ENCODE data around the gene CENPM. TPM values are rescaled to one million over a fixed set of nuclear protein-coding genes. Genes with fewer than 3 reads are reported as not detected.
A peak's percentile ranks its signal among the peaks of the same experiment; 100 is the strongest.

CENPM gene
- total and polyA plus RNA-seq, 9 of the 15 experiments (the other 6 are each of a cell fraction or from before 2014, with no cell fraction given): 11.3 to 67.7 (median 32.3) TPM

GRCh38 chr22:41925783-41926460 lies 21.0 kb downstream of the CENPM start (continued):
- TF ChIP-seq IRF9 (tag; IDR thresholded peaks at IDR 0.05): no peak
- TF ChIP-seq ZNF217 (CRISPR knock-in tag; IDR thresholded peaks at IDR 0.05): no peak
- no peak for TF ChIP-seq RBM25 (IDR thresholded peaks at IDR 0.05; ENCODE audit: low read depth, low read length, severe bottlenecking)
- TF ChIP-seq PRDM10 (IDR thresholded peaks at IDR 0.05; ENCODE audit: partially characterized antibody): no peak
- TF ChIP-seq SMAD3 (CRISPR knock-in tag; conservative IDR thresholded peaks at IDR 0.05): no peak
- TF ChIP-seq ZSCAN29 (IDR thresholded peaks at IDR 0.05): no peak
- 0 out of 2 replicates have a peak, but pooled peaks have one; percentile 36 for TF ChIP-seq GABPB1 (CRISPR knock-in tag; IDR thresholded peaks at IDR 0.05)
- TF ChIP-seq E2F6 (IDR thresholded peaks at IDR 0.05; ENCODE audit: borderline replicate concordance in 1 of 2, extremely low read depth in 1 of 2, insufficient read depth in 1 of 2, insufficient read length in 1 of 2, low read depth in 1 of 2, low read length in 1 of 2, poor library complexity in 1 of 2, severe bottlenecking in 1 of 2): peak in 1 of 2 experiments; percentile 15
- no peak for TF ChIP-seq NFIX (CRISPR knock-in tag; IDR thresholded peaks at IDR 0.05; ENCODE audit: low read depth)
- TF ChIP-seq, protein P1, sequence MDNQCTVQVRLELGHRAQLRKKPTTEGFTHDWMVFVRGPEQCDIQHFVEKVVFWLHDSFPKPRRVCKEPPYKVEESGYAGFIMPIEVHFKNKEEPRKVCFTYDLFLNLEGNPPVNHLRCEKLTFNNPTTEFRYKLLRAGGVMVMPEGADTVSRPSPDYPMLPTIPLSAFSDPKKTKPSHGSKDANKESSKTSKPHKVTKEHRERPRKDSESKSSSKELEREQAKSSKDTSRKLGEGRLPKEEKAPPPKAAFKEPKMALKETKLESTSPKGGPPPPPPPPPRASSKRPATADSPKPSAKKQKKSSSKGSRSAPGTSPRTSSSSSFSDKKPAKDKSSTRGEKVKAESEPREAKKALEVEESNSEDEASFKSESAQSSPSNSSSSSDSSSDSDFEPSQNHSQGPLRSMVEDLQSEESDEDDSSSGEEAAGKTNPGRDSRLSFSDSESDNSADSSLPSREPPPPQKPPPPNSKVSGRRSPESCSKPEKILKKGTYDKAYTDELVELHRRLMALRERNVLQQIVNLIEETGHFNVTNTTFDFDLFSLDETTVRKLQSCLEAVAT (IDR thresholded peaks at IDR 0.05): no peak
- TF ChIP-seq ZNF232 (CRISPR knock-in tag; IDR thresholded peaks at IDR 0.05): no peak
- no peak for TF ChIP-seq GTF2F1 (IDR thresholded peaks at IDR 0.05; ENCODE audit: low read depth, low read length)
- no peak for TF ChIP-seq ATF6 (CRISPR knock-in tag; IDR thresholded peaks at IDR 0.05)
- no peak for TF ChIP-seq ERF (CRISPR knock-in tag; IDR thresholded peaks at IDR 0.05)
- TF ChIP-seq ILK (tag; IDR thresholded peaks at IDR 0.05; ENCODE audit: borderline replicate concordance, low read depth): no peak
- no peak for TF ChIP-seq E2F5 (CRISPR knock-in tag; IDR thresholded peaks at IDR 0.05)
- no peak for TF ChIP-seq TAF7 (tag; IDR thresholded peaks at IDR 0.05)

Data from K562 (cell line).